Measurements from ENCODE around the gene PTER. TPM values are rescaled to one million over a fixed set of nuclear protein-coding genes. Genes with fewer than 3 reads are reported as not detected.

Gene PTER
- total RNA-seq, 3 donors from 2014 or later = 18.4 to 30.3 (median 22.6) TPM

GRCh38 chr10:16559236-16559773, 122.5 kb downstream of the PTER start:
- H3K4me3 ChIP-seq = no peak overlapping the region
- no peak for DNase-seq (ENCODE audit: low spot score in 2 of 2)
- H3K27me3 ChIP-seq = no peaks in the 10 kb centered on the region
- H3K27ac ChIP-seq = no peak overlapping the region
- no peak for TF ChIP-seq POLR2A (IDR thresholded peaks at IDR 0.05)
- TF ChIP-seq POLR2AphosphoS5 (IDR thresholded peaks at IDR 0.05) = no peak
- TF ChIP-seq, protein P1, sequence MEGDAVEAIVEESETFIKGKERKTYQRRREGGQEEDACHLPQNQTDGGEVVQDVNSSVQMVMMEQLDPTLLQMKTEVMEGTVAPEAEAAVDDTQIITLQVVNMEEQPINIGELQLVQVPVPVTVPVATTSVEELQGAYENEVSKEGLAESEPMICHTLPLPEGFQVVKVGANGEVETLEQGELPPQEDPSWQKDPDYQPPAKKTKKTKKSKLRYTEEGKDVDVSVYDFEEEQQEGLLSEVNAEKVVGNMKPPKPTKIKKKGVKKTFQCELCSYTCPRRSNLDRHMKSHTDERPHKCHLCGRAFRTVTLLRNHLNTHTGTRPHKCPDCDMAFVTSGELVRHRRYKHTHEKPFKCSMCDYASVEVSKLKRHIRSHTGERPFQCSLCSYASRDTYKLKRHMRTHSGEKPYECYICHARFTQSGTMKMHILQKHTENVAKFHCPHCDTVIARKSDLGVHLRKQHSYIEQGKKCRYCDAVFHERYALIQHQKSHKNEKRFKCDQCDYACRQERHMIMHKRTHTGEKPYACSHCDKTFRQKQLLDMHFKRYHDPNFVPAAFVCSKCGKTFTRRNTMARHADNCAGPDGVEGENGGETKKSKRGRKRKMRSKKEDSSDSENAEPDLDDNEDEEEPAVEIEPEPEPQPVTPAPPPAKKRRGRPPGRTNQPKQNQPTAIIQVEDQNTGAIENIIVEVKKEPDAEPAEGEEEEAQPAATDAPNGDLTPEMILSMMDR (IDR thresholded peaks at IDR 0.05) = no peak
- intact Hi-C loops (cut with DNase I; ENCODE audit: low total_unique reads) = no loop called here
- peaks cover 6 to 10% of the 10 kb centered on the region in 2 donors for H3K9me3 ChIP-seq
- no peaks in the 10 kb centered on the region for H3K4me1 ChIP-seq
- no peaks in the 10 kb centered on the region for H3K36me3 ChIP-seq

GRCh38 chr10:16562891-16563290, 126.1 kb downstream of the PTER start:
- DNase-seq (ENCODE audit: low spot score in 2 of 2) = no peak
- intact Hi-C loops (cut with DNase I; ENCODE audit: low total_unique reads) = no loop called here
- TF ChIP-seq POLR2AphosphoS5 (IDR thresholded peaks at IDR 0.05) (no peak), POLR2A (IDR thresholded peaks at IDR 0.05) (no peak)
- TF ChIP-seq, protein P1 (IDR thresholded peaks at IDR 0.05) = no peak
- Histone ChIP-seq H3K4me3 (no peak overlapping the region), H3K4me1 (no peaks in the 10 kb centered on the region), H3K36me3 (no peaks in the 10 kb centered on the region), H3K27ac (no peak overlapping the region), H3K9me3 (peaks cover 6 to 10% of the 10 kb centered on the region in 2 donors), H3K27me3 (no peaks in the 10 kb centered on the region)

Other genes starting within 250 kb of the PTER start
- gene C1QL3, start 84.9 kb downstream of the PTER start, total RNA-seq = not detected